ENCODE measurements around the gene STAMBP.
"Not testable (repeated sequence)": the region's sequence is repeated elsewhere in the genome, so short reads cannot be mapped to it uniquely, and the experiment has no call there.

STAMBP gene

DNA sequence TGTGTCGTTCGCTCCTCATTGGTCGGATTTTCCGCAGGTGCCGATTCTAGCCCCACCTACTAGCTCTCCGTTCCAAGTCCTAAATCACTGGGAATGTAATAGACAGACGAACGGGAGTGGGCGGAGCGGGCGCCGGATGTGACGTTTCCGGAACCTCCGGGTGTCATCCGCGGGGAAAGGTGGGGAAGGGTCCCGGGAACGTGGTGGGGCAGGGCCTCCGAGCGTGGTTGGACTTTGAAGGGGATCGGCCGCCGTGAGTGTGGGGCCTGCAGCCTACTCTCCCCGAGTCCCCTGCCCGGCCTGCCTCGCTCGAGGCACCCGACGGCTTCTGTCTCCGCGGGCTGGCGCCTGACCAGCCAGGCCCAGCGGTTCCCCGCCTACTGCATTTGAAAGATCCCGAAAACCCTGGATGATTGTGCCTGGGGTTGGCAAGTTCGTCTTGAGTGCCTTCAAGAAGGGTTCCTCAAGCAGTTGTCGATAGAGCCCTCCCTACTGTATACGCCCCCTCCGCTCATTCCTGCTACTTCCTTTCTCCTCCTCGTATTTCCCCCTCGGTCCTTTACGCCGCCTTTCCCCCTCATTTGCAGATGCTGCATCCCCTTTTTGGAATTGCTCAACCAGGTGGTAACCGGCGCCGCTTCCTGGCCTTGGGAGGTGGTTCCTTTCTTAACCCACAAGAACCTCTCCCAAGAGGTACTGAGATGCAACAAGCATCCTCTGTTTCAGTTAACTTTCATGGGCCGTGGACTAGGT is at the start of gene STAMBP:
Gene STAMBP (plus strand): TSS at position 144 of the 753 bp plus-strand sequence. CDS start 1,896 bp downstream, outside the sequence.
- peak; percentile 96 for DNase-seq

DNA sequence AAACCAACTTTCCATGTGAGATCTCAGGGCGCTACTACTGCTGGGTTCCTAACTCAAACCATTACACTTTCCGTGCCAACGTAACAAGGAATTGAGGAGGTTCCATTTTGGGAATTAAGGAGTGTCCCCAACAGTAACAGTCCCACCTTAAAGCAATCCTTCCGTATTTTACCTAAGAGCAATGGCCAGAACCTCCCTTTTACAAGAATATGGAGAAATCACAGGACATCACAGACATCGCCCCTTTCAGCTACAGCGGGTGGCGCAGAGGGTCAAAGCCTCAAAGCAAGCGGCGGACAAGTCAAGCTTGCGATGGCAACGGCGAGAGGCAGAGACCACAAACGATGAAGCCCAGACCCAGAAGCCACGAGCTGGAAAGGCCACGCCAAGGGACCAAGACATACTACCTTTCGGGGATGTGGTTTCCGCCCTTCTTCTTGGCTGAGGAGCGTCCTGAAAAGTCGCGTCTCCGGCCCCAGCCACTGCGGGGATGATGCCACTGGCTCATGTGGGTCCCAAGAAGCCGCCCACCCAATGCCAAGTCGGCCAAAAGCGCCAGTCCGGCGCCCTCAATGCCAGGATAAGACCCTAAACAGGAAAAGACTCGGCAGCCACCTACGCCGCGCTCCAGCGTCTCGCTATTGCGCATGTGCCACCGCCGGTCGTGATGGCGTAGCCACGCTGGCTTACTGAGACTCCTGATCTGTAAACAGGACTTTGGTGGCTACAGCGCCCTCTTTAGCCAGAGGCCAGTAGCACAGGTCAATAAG is 49.1 kb upstream of the STAMBP start, which contains the start of gene DUSP11:
Gene DUSP11 (minus strand): TSS at position 637 of the 770 bp plus-strand sequence. CDS start 129 bp downstream, at position 508.
- peak; percentile 90 for DNase-seq

DNA sequence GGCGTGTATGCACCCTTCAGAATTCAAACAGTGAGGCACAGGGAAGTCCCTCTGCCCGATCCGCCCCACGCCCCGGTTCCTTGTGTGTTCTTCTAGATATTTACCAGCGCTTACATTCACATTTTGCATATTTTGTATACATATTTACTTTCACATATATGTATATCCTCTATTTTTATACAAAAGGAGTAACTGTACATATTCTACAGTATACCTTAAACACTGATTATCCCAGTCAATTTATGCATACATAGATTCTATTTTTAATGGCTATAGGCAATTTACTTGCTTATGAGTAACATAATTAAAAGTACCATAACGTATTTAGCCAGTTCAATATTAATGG is 48.6 kb upstream of the STAMBP start:
- no peak for DNase-seq

DNA sequence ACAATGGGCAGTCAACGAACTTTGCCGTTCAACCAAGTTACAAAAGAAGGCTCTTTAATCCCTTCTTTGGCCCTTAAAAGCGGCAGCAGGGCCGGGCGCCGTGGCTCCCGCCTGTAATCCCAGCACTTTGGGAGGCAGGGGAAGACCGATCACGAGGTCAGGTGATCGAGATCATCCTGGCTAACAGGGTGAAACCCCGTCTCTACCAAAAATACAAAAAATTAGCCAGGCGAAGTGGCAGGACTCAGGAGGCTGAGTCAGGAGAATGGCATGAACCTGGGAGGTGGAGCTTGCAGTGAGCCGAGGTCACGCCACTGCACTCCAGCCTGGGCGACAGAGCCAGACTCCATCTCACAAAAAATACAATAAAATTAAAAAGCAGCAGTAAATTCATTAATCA is 45.4 kb upstream of the STAMBP start:
- DNase-seq: not testable (repeated sequence)

DNA sequence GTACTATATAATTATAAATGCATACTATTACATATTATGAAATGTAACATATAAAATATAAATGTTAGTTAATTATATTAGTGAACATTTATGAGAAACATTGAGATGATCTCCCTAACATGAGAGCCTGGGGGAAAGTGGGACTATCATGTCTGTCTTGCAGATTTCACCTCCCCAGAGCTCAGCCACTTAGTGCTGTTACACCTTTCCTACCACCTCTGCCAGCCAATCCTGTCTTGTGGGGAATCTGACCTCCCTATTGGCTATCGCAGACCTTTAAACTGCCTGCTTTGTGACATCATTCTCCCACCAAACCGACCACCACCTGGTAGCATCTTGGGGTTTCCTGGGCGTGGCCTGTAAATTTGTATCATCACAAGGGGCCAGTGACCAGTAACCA is 44.9 kb upstream of the STAMBP start, which contains the start of gene C2orf78:
Gene C2orf78 (plus strand): TSS at position 301 of the 400 bp plus-strand sequence. CDS start 127 bp downstream, outside the sequence.
- DNase-seq: not testable (repeated sequence)

DNA sequence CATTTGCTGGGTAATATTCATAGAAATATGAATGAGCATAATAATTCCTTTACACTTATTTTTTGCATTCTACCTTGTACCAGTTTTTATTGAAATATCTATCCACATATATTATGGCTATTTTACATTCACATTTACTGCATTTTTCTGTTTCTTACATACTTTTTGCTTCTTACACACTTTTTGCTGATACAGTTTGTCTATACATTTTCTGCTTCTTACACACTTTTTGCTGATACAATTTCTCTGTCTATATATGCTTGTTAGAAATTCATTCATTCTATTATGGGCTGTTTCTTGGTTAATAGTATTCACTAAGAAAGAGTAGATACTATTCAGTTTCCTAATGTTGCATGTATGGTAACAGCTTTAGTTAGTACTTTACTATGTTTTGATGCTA is 16.9 kb upstream of the STAMBP start:
- no peak for DNase-seq

DNA sequence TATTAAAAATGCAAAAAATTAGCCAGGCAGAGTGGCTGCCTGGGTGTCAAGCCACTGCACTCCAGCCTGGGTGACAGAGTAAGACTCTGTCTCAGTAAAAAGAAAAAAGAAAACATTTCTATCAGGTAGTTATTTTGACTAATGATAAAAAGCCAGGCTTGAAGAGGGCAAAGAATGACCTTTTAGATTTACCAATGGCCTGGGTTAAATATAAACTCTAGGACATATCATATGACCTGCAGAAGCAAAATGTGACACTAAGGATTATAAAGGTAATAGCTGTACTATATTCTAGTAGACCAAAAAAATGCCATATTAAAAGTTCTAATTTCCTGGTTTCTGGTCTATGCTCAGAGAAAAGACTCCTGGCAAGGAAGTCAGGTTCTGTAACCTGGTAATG is 16.1 kb upstream of the STAMBP start:
- DNase-seq: no peak

DNA sequence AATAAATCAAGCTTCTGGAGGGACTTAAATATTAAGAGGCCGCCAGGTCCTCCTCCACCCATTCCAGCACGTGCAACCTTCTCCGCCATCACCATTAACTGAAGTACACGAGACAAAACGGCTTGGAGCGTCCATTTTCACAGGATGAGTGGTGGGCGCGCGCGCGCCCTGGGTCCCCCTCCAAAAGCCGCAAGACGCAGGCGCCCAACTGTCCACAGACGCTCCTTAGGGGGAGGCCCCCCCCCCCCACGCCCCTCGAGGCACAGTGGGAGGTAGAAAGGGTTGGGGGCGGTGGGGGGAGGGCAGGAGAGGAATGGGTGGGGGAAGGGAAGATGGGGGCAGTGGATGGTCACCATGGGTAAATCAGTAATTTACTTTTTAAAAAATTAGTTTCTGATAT is 10.5 kb upstream of the STAMBP start:
- no peak for DNase-seq

DNA sequence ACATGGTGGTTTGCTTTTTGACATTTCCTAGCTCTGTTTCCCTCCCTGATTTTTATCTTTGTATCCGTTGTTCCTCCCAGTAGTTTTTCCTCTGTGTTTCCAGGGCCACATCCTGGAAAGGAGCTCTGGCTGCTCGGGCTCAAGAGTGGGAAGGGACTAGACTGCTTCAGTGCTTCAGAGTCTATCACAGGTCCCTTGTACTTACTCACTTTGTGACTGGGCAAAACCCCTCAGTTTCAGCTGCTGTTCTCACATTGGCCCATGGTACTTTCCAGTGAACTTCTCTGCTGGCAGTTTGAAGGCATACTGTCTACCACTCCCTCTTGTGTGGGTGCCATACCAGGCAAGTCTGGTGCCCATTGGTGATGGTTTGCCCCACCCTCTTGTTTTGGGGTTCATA is 7.5 kb upstream of the STAMBP start:
- no peak for DNase-seq

DNA sequence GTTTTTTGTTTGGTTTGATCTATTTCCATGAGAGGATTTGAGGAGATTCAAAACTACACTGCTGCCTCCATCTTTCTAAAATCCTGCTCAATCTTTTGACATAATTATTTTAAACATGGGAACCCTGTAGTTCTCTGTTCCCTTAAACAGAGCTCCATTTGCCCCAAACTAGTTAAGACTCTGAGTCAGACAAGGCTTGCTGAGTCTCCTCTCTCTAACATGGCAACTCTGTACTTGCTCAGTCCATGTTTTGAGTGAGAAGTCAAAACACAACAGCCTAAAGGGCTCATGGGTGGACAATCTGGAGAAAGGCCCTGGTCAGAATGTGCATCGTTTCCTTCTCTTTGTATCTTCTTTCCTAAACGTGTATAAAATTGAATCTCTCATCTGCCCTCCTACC is 7.1 kb upstream of the STAMBP start:
- no peak for DNase-seq

DNA sequence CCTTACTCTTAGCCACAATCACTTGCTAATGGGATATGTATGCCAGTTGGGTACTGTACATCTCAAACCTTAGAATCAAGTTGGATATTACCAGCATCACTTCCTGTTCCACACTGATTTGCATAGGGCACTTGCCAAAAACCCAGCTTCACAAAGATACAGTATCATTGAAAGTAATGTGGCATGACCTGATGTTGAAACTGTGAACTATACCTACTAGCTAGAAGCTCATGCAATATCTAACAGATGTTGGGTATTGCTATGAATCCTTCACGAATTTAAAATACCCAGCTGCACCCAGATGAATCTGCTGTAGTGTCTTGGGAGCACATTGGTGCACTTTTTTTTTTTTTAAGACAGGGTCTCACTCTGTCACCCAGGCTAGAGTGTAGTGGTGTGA is 6.5 kb upstream of the STAMBP start:
- DNase-seq: no peak

DNA sequence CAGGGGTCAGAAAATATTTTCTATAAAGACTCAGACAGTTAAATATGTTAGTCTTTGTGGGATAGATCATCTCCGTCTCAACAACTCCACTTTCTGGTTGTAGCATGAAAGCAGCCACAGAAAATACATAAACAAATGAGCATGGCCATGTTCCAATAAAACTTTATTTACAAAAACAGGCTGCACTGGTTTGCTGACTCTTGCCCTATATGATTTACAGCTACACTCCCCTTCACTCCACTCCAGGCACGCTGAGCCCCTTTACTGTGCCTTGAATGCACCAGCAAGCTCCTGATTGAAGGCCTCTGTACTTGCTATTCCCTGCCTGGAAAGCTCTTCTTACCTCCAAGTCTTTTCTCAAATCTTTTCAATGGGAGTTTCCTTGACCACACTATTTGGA is 5.8 kb upstream of the STAMBP start:
- no peak for DNase-seq

DNA sequence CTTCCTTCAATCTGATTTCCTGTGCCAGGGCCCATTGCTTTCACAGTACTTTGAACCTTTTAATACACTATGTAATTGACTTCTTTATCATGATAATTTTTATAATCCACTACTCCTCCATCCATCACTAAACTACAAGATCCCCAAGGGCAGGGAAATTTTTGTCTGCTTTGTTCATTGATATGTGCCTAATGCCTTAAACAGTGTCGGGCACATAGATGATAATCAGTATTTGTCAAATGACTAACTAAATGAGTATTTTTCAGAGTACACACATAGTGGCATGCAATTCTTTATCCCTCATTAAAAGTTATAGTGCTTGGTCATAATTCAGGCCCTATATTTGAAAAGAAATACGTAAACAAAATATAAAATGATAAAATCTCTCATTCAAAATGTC is 5.3 kb upstream of the STAMBP start:
- DNase-seq: no peak

DNA sequence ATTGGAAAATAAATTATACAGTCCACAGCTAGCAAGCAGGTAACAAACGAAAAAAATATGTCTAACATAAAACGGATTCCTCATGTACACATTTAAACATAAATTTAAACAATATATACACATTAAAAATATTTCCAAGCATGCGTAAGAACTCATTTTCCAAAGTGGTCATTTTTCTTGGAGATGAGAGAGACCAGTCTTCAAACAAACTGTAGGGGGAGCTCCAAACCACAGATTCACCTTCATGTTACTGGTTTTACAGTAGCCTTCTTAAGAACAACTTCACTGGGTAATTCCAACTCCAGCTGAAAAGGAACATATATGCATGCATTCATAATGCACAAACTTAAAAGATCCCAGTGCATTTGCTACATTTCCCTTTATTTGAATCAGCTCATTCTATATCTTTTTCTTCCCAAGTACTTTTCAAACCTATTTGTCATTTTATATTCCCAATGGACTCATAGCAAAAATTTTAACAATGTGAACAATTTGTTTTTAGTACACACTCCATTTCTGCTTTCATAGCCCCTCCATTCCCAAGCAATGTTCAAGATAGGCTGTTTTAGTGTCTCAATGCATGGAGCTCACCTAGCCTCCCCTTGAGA is 4.7 kb upstream of the STAMBP start:
- peak; percentile 73 for DNase-seq

DNA sequence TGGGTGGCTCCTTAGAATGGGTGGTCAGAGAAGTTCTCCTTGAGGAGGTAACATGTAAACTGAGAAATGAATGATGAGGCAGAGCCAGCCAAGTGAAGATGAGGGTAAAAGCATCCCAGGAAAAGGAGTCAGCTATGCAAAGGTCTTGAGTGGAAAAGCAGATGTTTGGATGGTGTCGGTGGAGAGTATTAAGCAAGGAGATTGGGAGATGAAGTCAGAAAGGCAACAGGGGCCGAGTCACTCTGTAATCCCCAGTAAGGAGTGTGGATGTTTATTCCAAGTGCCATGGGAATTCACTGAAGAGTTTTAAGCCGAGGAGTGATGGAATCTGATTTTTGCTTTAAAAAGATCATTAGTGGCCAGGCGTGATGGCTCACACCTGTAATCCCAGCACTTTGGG is 3.4 kb upstream of the STAMBP start:
- no peak for DNase-seq

DNA sequence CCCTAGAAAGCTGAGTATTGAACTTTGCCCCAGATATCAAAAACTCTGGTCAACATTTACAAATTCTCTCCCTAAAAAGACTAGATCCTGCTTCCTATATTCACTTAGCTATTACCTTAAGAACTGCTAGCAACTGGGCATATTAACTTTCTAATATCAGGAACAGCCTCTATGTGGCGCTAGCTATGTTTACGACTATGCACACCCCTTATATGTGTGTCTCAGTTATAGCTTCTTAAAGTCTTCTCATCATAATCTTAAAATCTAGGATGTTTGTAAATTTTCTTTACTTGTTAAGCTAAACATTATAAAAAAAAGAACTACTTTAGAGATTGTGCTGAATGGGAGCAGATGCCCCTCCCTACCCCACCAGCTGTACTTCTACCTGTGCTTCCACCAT is 1.7 kb upstream of the STAMBP start:
- peak; percentile 24 for DNase-seq

DNA sequence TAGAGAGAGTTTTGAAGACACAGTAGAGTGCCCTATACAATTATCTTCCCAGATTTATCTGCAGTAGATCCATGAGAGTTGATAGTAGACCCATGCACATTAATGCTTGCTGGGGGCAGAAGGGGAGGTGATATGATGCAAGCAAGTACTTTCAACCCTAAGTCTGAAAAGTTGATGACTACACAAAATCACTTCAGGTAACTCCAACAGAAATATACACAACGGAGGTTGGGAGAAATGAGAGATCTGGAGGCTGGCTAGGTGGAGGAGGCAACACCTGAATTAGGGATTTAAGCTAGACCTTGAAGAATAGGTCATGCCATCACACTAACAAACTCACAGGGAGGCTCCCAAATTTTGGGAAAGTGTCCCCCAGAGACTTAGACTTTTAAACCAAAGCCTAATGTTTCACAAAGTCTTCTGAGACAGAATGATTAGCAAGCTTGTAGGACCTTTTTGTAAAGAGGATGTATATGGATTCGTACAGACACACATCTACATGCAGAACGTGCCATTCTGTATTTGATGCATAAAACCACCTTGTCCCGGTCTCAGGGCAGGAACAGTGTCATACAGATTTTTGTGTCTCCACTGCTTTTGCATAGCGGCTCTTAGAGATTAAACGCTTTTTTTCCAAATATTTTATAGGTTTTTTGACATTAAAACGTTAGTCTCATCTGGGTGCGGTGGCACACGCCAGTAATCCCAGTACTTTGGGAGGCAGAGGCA is 937 bp upstream of the STAMBP start:
- DNase-seq: no peak

DNA sequence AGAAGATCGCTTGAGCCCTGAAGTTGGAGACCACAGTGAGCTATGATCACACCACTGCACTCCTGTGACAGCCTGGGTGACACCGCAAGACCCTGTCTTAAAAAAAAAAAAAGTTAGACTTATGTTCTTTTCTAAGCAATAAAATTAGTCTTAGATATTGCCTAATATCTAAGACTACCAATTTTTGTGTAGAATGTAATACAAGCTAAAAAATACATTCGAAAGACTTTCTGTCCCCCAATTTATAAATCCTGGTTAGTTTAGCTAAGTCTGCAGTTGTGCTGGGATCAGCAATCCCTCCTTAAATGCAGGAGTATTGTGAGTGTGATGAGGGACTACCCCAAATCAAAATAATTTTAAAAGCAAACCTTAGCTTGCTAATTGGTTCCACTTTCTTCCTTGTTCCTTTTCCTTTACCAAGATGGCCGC is 358 bp upstream of the STAMBP start:
- DNase-seq: no peak

DNA sequence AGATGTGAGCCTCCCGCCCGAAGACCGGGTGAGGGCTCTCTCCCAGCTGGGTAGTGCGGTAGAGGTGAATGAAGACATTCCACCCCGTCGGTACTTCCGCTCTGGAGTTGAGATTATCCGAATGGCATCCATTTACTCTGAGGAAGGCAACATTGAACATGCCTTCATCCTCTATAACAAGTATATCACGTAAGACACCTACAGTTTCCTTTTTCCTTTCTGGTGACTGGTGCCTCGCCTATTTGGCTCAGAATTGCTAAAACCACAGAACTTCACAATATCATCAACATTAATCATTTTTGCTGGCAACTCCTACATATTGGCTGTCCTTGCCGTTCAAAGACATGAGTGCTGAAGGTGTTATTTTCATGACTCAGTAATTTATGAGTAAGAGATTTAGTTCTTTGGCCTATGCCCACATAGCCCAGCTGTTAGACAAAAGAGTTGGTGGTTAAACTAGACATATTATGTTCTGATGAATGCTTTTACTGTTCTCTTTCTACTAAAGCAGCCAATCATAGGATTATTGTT is 2.2 kb downstream of the STAMBP start:
- no peak for DNase-seq

DNA sequence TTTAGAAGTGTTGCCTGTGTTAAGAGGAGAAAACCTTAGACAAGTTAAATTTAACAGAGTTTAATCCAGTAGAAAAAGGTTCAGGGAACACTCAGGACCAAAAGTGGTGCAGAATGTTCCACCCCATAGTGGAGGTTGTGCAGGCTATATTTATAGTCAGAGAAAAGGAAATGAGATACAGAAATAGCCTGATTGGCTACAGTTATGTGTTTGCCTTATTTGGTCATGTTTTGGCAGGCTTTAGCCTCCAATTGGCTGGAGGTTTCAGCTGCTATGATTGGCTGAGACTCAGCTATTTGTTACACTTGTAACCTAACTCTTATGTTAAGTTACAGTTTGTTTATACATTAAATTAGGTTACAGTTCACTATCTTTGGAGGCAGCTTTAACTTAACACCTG is 4.2 kb downstream of the STAMBP start:
- DNase-seq: no peak

DNA sequence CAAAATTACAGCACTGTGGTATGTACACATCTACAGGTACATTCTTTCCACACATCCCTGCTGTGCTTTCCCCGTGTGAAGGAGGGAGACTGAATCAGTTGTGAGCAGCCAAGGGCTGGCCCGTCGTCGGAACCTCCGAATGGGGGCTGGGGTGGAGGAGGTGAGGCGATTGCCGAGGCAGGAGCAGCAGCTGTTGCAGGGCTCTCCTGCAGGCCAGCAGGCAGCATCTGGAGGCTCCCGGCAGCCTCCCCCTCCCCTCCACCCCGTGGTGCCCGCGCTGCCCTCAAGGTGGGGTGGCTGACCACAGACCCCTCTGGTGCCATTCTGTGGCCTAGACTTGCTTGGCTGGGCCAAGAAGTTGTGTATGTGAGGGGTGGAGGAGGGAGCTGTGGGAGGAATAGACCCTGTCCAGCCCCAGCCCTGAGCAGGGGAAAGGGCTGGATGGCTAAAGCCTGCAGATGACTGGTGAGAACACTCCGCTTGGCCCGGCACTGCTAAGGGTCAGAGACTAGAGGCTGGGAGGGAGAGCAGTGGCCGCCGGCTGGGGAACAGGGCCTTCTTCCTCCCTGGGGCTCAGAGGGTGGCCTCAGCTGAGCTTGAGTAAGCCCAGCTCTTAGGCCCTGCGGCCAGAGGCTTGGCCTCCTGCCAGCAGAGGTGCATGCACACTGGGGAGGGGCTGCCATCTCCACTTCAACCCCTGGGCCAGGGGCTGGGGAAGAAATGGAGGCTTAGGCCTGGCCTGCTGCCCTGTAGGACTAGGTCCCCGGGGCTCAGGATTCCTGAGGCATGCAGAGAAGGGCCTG is 7.6 kb downstream of the STAMBP start:
- no peak for DNase-seq
